ENCODE results near the gene FBXO42. TPM values are rescaled to one million over a fixed set of nuclear protein-coding genes. Genes with fewer than 3 reads are reported as not detected.
"Not testable (repeated sequence)": the region's sequence is repeated elsewhere in the genome, so short reads cannot be mapped to it uniquely, and the experiment has no call there.

Gene FBXO42
- total RNA-seq, 1 donor from 2014 or later = 18.8 TPM

DNA sequence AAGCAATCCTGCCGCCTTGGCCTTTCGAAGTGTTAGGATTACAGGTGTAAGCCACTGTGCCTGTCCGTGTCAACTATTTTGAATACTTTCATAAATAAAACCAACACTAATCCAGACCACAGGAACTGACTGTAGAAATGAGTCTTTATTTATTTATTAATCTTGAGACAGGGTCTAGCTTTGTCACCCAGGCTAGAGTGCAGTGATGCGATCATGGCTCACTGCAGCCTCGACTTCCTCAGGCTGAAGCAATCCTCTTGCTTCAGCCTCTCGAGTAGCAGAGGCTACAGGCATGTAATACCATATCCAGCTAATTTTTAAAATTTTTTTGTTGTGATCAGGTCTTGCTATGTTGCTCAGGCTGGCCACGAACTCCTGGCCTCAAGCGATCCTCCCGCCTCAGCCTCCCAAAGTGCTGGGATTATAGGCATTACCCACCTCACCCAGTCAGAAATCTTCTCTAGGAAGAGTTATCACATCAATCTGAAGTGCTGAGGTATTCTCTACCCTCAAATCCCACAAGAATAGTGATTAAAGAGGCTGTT is 93.6 kb downstream of the FBXO42 start:
- H3K4me1 Mint-ChIP-seq = peaks cover 3% of the 10 kb centered on the region
- no peak overlapping the region for H3K27ac Mint-ChIP-seq
- no peak for DNase-seq (ENCODE audit: low spot score)
- H3K4me3 Mint-ChIP-seq = no peak overlapping the region
- peaks cover 2% of the 10 kb centered on the region for H3K4me1 ChIP-seq
- no peaks in the 10 kb centered on the region for H3F3A ChIP-seq (ENCODE audit: low read depth)
- no peak overlapping the region for H3K4me2 ChIP-seq
- H3K36me3 Mint-ChIP-seq = peaks cover 11% of the 10 kb centered on the region
- H3K9me3 ChIP-seq (ENCODE audit: low read depth) = no peaks in the 10 kb centered on the region
- no peak overlapping the region for H3K27ac ChIP-seq
- no peak overlapping the region for H2AFZ ChIP-seq (replicated peaks)
- no peaks in the 10 kb centered on the region for H3K9me3 Mint-ChIP-seq
- no peaks in the 10 kb centered on the region for H3K27me3 Mint-ChIP-seq (ENCODE audit: insufficient read depth, low read depth)
- no peak overlapping the region for H3K4me3 ChIP-seq
- H3K27me3 ChIP-seq = no peaks in the 10 kb centered on the region
- TF ChIP-seq EZH2 (IDR thresholded peaks at IDR 0.05) (no peak), EZH2phosphoT487 (IDR thresholded peaks at IDR 0.05) (no peak), CTCF (IDR thresholded peaks at IDR 0.05) (no peak)
- peaks cover 30% of the 10 kb centered on the region for H3K79me2 ChIP-seq (ENCODE audit: low read depth)
- H3K36me3 ChIP-seq = peaks cover 3% of the 10 kb centered on the region
- no peak overlapping the region for H3K9ac ChIP-seq
- peaks cover 25% of the 10 kb centered on the region for H4K20me1 ChIP-seq (ENCODE audit: low read depth)

DNA sequence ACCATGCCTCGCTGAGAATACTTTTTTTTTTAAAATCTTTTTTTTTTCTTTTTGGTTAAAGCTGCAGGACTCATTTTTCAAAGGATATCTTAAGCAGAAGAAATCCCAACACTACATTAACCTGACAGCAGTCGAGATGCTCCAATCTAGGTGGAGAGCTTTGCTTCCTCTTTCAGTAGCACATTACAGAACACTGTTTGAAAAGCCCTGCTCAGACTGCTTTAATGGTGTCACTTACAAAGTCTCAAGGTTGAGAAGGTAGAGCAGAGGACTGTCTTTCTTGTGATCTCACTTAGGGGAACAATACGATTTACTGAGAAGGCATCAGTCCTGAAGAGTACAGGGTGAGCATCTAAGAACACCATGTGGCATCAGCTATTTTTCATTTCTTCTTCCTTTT is 94.3 kb downstream of the FBXO42 start:
- peaks cover 24% of the 10 kb centered on the region for H3K79me2 ChIP-seq (ENCODE audit: low read depth)
- H3K27ac ChIP-seq = no peak overlapping the region
- Mint-ChIP-seq H3K4me3 (no peak overlapping the region), H3K27ac (no peak overlapping the region), H3K4me1 (peaks cover 3% of the 10 kb centered on the region), H3K9me3 (no peaks in the 10 kb centered on the region), H3K27me3 (ENCODE audit: insufficient read depth, low read depth) (no peaks in the 10 kb centered on the region), H3K36me3 (peaks cover 15% of the 10 kb centered on the region)
- no peak overlapping the region for H3K4me3 ChIP-seq
- H3K27me3 ChIP-seq = no peaks in the 10 kb centered on the region
- H4K20me1 ChIP-seq (ENCODE audit: low read depth) = peaks cover 25% of the 10 kb centered on the region
- no peak overlapping the region for H3K9ac ChIP-seq
- TF ChIP-seq EZH2 (IDR thresholded peaks at IDR 0.05) (no peak), EZH2phosphoT487 (IDR thresholded peaks at IDR 0.05) (no peak), CTCF (IDR thresholded peaks at IDR 0.05) (no peak)
- H2AFZ ChIP-seq (replicated peaks) = no peak overlapping the region
- H3K4me1 ChIP-seq = peaks cover 2% of the 10 kb centered on the region
- H3K4me2 ChIP-seq = no peak overlapping the region
- no peak for DNase-seq (ENCODE audit: low spot score)
- H3F3A ChIP-seq (ENCODE audit: low read depth) = no peaks in the 10 kb centered on the region
- peaks cover 3% of the 10 kb centered on the region for H3K36me3 ChIP-seq
- no peaks in the 10 kb centered on the region for H3K9me3 ChIP-seq (ENCODE audit: low read depth)

GRCh38 chr1:16257556-16257955 is 94.7 kb downstream of the FBXO42 start:
- DNase-seq (ENCODE audit: low spot score); H3K4me3 ChIP-seq; H3K27me3 ChIP-seq; H3K4me3 Mint-ChIP-seq; H3K9me3 ChIP-seq (ENCODE audit: low read depth); H3K4me2 ChIP-seq; H3K4me1 ChIP-seq; H2AFZ ChIP-seq (replicated peaks); H3K27me3 Mint-ChIP-seq (ENCODE audit: insufficient read depth, low read depth); H3K27ac ChIP-seq; H3K27ac Mint-ChIP-seq; H3K9me3 Mint-ChIP-seq; H3K4me1 Mint-ChIP-seq; H3F3A ChIP-seq (ENCODE audit: low read depth); H3K36me3 ChIP-seq; H3K9ac ChIP-seq: not testable (repeated sequence)
- peaks cover 18% of the 10 kb centered on the region for H3K36me3 Mint-ChIP-seq
- peaks cover 20% of the 10 kb centered on the region for H3K79me2 ChIP-seq (ENCODE audit: low read depth)
- peaks cover 25% of the 10 kb centered on the region for H4K20me1 ChIP-seq (ENCODE audit: low read depth)

DNA sequence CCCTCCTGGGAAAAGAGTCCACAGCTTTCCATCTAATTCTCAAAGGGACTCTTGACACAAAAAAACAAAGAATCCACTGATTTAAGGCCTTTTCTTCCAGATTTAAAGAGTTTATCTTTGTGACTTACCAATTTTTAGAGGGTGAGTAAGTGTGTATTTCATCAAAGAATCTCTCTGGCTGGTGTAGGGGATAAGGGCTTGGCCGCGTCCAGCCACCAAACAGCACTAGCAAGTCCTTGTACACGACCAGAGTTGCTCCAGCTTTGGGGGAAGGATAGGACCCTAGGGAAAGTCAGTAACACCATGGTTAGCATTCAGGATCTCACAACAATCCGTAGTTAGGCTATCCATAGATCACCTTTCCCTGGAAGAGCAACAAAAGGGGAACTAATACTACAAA is 95.8 kb downstream of the FBXO42 start:
- Histone ChIP-seq H2AFZ (replicated peaks) (no peak overlapping the region), H3K9me3 (ENCODE audit: low read depth) (no peaks in the 10 kb centered on the region), H3K36me3 (peaks cover 3% of the 10 kb centered on the region), H4K20me1 (ENCODE audit: low read depth) (peaks cover 25% of the 10 kb centered on the region), H3F3A (ENCODE audit: low read depth) (no peaks in the 10 kb centered on the region), H3K4me1 (peaks cover 2% of the 10 kb centered on the region), H3K27me3 (no peaks in the 10 kb centered on the region), H3K79me2 (ENCODE audit: low read depth) (peaks cover 15% of the 10 kb centered on the region), H3K27ac (no peak overlapping the region), H3K4me3 (no peak overlapping the region), H3K9ac (no peak overlapping the region), H3K4me2 (no peak overlapping the region)
- no peaks in the 10 kb centered on the region for H3K9me3 Mint-ChIP-seq
- H3K27me3 Mint-ChIP-seq (ENCODE audit: insufficient read depth, low read depth) = no peaks in the 10 kb centered on the region
- no peak overlapping the region for H3K27ac Mint-ChIP-seq
- no peak overlapping the region for H3K4me3 Mint-ChIP-seq
- H3K4me1 Mint-ChIP-seq = peaks cover 3% of the 10 kb centered on the region
- TF ChIP-seq EZH2 (IDR thresholded peaks at IDR 0.05) (no peak), CTCF (IDR thresholded peaks at IDR 0.05) (no peak), EZH2phosphoT487 (IDR thresholded peaks at IDR 0.05) (no peak)
- no peak for DNase-seq (ENCODE audit: low spot score)
- H3K36me3 Mint-ChIP-seq = peaks cover 23% of the 10 kb centered on the region
